ENCODE measurements around the gene ZNF425.

Gene ZNF425

GRCh38 chr7:149125863-149126661 is at the start of gene ZNF425:
ZNF425 (minus strand) TSS chr7:149126324; CDS start chr7:149126213, 111 bp downstream.
- peak; percentile 95 to 97 for DNase-seq
- TF ChIP-seq POLR2A (IDR thresholded peaks at IDR 0.05; ENCODE audit: low read length) (peak; percentile 96), GATA1 (IDR thresholded peaks at IDR 0.05; ENCODE audit: low read depth, low read length) (no peak)

GRCh38 chr7:149175150-149175549 is 49.0 kb upstream of the ZNF425 start:
- no peak for DNase-seq
- TF ChIP-seq POLR2A (IDR thresholded peaks at IDR 0.05; ENCODE audit: low read length), result no peak
- TF ChIP-seq GATA1 (IDR thresholded peaks at IDR 0.05; ENCODE audit: low read depth, low read length), result no peak

- TF ChIP-seq POLR2A (IDR thresholded peaks at IDR 0.05; ENCODE audit: low read length), result no peak
- TF ChIP-seq GATA1 (IDR thresholded peaks at IDR 0.05; ENCODE audit: low read depth, low read length), result no peak
- no peak for DNase-seq
Observed at GRCh38 chr7:149172534-149172920, 46.4 kb upstream of the ZNF425 start.

- no peak for TF ChIP-seq POLR2A (IDR thresholded peaks at IDR 0.05; ENCODE audit: low read length)
- TF ChIP-seq GATA1 (IDR thresholded peaks at IDR 0.05; ENCODE audit: low read depth, low read length), result no peak
- no peak for DNase-seq
Observed at GRCh38 chr7:149171892-149172533, 45.9 kb upstream of the ZNF425 start.

- TF ChIP-seq GATA1 (IDR thresholded peaks at IDR 0.05; ENCODE audit: low read depth, low read length) (no peak), POLR2A (IDR thresholded peaks at IDR 0.05; ENCODE audit: low read length) (no peak)
- DNase-seq, result no peak
Observed at GRCh38 chr7:149166630-149167352, 40.7 kb upstream of the ZNF425 start.

- no peak for DNase-seq
- no peak for TF ChIP-seq POLR2A (IDR thresholded peaks at IDR 0.05; ENCODE audit: low read length)
- TF ChIP-seq GATA1 (IDR thresholded peaks at IDR 0.05; ENCODE audit: low read depth, low read length), result no peak
Observed at GRCh38 chr7:149166142-149166541, 40.0 kb upstream of the ZNF425 start.

GRCh38 chr7:149161241-149161848 is 35.2 kb upstream of the ZNF425 start:
- TF ChIP-seq POLR2A (IDR thresholded peaks at IDR 0.05; ENCODE audit: low read length) (no peak), GATA1 (IDR thresholded peaks at IDR 0.05; ENCODE audit: low read depth, low read length) (no peak)

GRCh38 chr7:149156898-149157297 is 30.8 kb upstream of the ZNF425 start:
- DNase-seq, result no peak
- TF ChIP-seq POLR2A (IDR thresholded peaks at IDR 0.05; ENCODE audit: low read length) (no peak), GATA1 (IDR thresholded peaks at IDR 0.05; ENCODE audit: low read depth, low read length) (no peak)

More at GRCh38 chr7:149161241-149161848, 35.2 kb upstream of the ZNF425 start:
- DNase-seq, result no peak

- no peak for DNase-seq
- TF ChIP-seq GATA1 (IDR thresholded peaks at IDR 0.05; ENCODE audit: low read depth, low read length) (no peak), POLR2A (IDR thresholded peaks at IDR 0.05; ENCODE audit: low read length) (no peak)
Observed at GRCh38 chr7:149154056-149154455, 27.9 kb upstream of the ZNF425 start.

- TF ChIP-seq GATA1 (IDR thresholded peaks at IDR 0.05; ENCODE audit: low read depth, low read length) (no peak), POLR2A (IDR thresholded peaks at IDR 0.05; ENCODE audit: low read length) (no peak)
- no peak for DNase-seq
Observed at GRCh38 chr7:149153346-149153745, 27.2 kb upstream of the ZNF425 start.

- no peak for DNase-seq
- TF ChIP-seq GATA1 (IDR thresholded peaks at IDR 0.05; ENCODE audit: low read depth, low read length) (no peak), POLR2A (IDR thresholded peaks at IDR 0.05; ENCODE audit: low read length) (no peak)
Observed at GRCh38 chr7:149150981-149151380, 24.9 kb upstream of the ZNF425 start.

GRCh38 chr7:149147752-149148653 is 21.9 kb upstream of the ZNF425 start:
- no peak for TF ChIP-seq POLR2A (IDR thresholded peaks at IDR 0.05; ENCODE audit: low read length)
- no peak for TF ChIP-seq GATA1 (IDR thresholded peaks at IDR 0.05; ENCODE audit: low read depth, low read length)
- peak; percentile 77 to 82 for DNase-seq
